NCI-H82 treated with DMSO at 0.1 percent for 48 hours (cell line): ENCODE measurements around the gene AGT.
"Not testable (repeated sequence)": the region's sequence is repeated elsewhere in the genome, so short reads cannot be mapped to it uniquely, and the experiment has no call there.

ENCODE experiments used
- DNase-seq: peaks from one replicate; lab custom pipeline; 2025; ENCODE audit not compliant: unreplicated experiment; lab: John Stamatoyannopoulos, UW

Gene AGT

GRCh38 chr1:230708631-230709580 is 5.0 kb downstream of the AGT start:
- DNase-seq, result no peak

- DNase-seq, result no peak
Observed at GRCh38 chr1:230707732-230708630, 5.9 kb downstream of the AGT start.

- no peak for DNase-seq
Observed at GRCh38 chr1:230706887-230707731, 6.8 kb downstream of the AGT start.

GRCh38 chr1:230706020-230706699 is 7.8 kb downstream of the AGT start:
- no peak for DNase-seq

- no peak for DNase-seq
Observed at GRCh38 chr1:230705289-230706019, 8.5 kb downstream of the AGT start.

- DNase-seq, result no peak
Observed at GRCh38 chr1:230704830-230705229, 9.1 kb downstream of the AGT start.

GRCh38 chr1:230703679-230704385 is 10.1 kb downstream of the AGT start:
- DNase-seq, result no peak

- DNase-seq, result no peak
Observed at GRCh38 chr1:230702934-230703678, 10.8 kb downstream of the AGT start.

- DNase-seq, result no peak
Observed at GRCh38 chr1:230701895-230702768, 11.8 kb downstream of the AGT start.

GRCh38 chr1:230701434-230701833 is 12.5 kb downstream of the AGT start:
- DNase-seq, result no peak

GRCh38 chr1:230700132-230700531 is 13.8 kb downstream of the AGT start:
- DNase-seq, result no peak

- no peak for DNase-seq
Observed at GRCh38 chr1:230699716-230700115, 14.2 kb downstream of the AGT start.

- DNase-seq, result not testable (repeated sequence)
Observed at GRCh38 chr1:230698964-230699363, 15.0 kb downstream of the AGT start.

- DNase-seq, result no peak
Observed at GRCh38 chr1:230698130-230698529, 15.8 kb downstream of the AGT start.

- no peak for DNase-seq
Observed at GRCh38 chr1:230696722-230697437, 17.0 kb downstream of the AGT start.

GRCh38 chr1:230696218-230696617 is 17.7 kb downstream of the AGT start:
- DNase-seq, result no peak

- DNase-seq, result no peak
Observed at GRCh38 chr1:230694991-230695390, 18.9 kb downstream of the AGT start.
